Fibroblast of skin of right quadriceps (primary cell): ENCODE data around the gene PKMYT1.

Experiments
- DNase-seq: peaks from one replicate; pipeline ENCODE4 v3.0.0-alpha.2; 2013

Gene PKMYT1

DNA sequence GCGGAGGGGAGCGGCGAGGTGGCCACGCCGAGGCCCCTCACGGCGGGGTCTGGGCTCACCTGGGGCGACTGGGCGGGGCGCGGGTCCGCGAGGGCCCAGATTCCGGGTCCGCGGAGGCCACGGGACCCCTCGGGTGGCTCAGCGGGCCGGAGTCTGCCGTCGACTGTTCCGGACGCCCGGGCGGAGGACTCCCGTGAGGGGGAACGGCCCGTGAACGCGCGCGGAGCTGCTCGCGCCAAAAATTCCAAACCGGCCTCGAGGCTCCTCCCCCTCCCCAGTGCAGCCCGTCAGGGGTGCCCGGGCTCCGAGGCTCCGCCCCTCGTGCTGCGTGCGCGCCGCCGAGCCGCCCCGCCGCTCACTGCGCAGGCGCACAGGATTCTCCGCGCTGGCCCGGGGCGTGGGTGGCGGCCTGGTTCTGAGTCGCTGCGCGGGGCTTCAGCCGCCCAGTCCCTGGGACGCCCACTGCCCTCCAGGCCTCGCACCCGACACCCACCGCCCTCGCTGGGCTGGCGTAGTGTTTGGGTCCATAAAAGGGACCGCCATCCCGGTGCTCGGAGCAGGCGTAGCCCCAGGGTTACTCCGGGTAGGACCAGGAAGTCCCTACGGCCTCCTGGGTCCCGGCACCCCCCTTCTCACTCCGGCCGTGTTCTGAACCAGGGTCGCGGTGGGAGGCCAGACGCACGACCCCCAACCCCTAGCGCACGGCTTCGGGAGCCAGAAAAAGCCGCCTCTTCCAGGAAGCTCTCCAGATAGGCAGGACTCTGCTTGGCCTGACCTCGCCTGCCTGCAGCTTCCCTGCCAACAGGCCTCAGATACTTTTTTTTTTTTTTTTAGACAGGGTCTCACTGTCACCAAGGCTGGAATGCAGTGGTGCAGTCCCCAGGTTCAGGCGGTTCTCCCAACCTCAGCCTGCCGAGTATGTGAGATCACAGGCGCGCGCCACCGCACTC lies at the start of gene PKMYT1:
Gene PKMYT1 (minus strand): TSS at position 220 of the 950 bp plus-strand sequence. CDS start 789 bp downstream, outside the sequence.
- peak; percentile 85 for DNase-seq

DNA sequence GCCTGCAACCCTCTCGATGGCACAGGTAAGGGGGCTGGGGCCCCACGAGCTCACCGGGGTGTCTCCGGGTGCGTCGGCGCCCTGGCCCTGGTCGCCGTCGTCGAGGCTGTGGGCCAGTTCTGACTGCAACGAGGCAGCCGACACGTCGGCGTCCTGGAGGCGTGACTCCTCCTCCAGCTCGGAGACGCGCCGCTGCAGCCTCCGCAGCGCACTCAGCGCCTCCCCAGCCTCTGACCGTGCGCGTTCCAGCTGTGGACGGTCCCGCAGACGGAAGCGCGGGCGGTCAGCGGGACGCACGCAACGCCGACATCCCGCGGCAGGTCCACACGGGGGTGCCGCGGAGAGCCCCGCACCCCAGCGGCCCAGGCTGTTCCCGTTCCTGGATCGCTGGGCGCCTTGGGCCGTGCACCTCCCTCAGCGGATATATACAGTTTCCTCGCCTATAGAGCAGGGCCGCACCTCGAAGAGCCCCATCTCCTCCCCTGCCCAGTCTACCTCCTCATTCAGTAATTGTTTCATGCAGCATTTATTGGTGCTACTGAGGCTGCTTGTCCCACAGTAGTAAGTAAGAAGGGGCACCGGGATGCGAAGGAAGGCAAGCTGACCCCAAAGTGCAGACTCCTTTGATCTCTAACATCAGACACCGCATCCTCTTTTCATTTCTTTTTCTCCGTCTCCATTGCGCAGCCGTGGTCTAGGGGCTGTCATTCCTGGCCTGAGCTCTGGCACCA lies 49.4 kb upstream of the PKMYT1 start:
- peak; percentile 33 for DNase-seq

DNA sequence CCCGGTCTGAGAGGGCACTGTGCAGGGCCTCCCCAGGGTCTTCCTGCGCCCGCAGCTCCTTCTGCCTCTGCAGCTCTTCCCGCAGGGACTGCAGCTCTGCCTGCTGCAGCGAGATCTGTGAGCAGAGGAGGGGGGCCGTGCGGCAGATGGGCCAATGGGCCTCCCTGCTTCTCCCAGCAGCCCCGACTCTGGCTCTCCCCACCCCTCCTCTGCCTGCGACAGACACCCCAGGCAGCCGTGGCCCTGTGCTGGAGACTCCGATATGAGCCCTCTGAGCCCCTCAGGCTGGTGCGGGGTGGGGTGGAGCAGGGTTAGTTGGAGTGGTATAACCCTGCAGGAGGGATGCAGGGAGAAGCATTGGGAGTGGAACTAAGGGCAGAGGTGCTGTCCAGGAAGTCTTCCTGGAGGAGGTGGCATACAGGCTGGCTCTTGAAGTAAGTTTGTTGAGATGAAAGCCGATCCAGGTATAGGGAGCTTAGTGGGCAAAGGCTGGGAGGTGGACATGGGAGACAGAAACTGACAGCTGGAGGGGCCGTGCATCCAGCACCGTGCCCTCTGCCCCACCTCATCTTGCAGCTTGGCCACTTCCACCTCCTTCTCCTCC lies 48.6 kb upstream of the PKMYT1 start:
- no peak for DNase-seq

DNA sequence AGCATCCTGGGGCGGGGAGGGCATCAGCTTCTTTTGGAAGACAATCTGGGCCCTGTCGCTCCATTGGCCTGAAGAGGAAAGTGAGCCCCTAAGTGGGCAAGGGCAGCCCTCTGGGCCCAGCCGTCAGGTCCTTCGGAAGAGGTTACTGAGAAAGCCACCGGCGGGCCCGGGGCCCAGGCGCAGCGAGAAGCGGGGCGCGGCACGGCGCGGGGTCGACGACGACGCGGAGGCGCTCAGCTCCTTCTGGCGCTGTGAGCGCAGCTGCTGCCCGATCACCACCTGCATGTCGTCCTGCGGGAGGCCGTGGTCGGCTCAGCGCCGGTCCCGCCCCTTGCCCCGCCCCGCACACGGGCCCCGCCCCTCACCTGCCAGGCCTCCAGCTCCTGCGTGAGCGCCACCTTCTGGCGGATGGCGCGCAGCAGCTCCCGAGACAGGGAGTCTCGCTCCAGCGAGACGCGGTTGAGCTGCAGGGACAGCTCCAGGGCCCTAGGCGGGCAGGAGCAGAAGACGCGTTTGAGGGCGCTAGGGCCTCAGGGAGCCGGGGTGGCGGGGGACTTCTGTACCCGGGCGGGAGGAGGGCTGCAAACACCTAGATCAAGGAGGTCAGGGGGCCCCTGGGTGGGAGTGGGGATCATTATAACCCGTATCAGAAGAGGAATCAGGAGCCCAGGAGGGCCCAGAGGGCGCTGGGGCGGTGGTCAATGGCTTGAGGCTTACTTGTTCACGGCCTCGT lies 47.9 kb upstream of the PKMYT1 start:
- DNase-seq: peak; percentile 72

DNA sequence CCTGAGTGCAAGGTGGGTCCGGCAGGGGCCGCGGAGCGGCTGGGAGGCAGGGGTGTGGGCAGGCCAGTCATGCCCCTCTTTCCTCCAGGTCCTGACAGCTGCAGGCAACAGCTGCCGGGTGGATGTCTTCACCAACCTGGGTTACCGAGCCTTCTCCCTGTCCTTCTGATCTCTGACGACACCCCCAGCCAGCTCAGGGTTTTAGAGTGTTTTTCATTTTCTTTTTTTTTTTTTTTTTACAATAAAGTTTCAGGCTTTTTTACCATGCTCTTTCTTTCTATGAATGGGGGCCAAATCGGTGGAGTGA lies 47.2 kb upstream of the PKMYT1 start:
- no peak for DNase-seq

DNA sequence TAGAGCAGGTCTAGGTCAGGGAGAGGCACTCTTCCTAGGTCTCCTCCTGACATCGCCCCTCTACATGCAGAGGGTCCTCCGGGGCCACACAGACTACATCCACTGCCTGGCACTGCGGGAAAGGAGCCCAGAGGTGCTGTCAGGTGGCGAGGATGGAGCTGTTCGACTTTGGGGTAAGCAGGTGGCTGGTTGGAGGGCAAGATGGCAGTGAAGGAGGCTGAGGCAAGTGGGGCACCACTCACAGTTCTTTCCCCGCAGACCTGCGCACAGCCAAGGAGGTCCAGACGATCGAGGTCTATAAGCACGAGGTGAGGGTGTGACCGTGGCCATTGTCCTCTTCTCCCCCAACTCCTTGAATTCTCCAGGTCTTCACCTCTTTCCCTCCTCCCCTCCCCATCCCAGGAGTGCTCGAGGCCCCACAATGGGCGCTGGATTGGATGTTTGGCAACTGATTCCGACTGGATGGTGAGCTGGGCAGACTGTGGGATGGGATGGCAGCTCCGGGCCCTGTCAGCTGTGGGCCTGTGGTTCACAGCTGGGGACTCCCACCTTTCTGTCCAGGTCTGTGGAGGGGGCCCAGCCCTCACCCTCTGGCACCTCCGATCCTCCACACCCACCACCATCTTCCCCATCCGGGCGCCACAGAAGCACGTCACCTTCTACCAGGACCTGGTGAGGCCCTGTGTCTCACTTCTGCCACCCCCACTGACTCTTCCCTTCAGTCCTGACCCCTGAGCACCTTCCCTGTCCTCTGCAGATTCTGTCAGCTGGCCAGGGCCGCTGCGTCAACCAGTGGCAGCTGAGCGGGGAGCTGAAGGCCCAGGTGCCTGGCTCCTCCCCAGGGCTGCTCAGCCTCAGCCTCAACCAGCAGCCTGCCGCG lies 46.6 kb upstream of the PKMYT1 start:
- no peak for DNase-seq

DNA sequence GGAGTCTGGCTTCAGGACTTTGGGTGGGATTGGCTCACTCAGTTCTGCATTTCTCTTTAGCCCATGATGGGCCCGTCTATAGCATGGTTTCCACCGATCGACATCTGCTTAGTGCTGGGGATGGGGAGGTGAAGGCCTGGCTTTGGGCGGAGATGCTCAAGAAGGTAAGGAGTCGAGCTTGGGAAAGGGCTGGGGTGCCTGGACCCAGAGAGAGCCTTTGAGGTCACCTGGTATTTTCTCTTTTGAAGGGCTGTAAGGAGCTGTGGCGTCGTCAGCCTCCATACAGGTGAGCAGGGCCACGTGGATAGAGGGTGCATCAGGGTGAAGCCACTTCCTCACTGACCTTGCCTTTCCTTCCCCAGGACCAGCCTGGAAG lies 45.7 kb upstream of the PKMYT1 start:
- no peak for DNase-seq

DNA sequence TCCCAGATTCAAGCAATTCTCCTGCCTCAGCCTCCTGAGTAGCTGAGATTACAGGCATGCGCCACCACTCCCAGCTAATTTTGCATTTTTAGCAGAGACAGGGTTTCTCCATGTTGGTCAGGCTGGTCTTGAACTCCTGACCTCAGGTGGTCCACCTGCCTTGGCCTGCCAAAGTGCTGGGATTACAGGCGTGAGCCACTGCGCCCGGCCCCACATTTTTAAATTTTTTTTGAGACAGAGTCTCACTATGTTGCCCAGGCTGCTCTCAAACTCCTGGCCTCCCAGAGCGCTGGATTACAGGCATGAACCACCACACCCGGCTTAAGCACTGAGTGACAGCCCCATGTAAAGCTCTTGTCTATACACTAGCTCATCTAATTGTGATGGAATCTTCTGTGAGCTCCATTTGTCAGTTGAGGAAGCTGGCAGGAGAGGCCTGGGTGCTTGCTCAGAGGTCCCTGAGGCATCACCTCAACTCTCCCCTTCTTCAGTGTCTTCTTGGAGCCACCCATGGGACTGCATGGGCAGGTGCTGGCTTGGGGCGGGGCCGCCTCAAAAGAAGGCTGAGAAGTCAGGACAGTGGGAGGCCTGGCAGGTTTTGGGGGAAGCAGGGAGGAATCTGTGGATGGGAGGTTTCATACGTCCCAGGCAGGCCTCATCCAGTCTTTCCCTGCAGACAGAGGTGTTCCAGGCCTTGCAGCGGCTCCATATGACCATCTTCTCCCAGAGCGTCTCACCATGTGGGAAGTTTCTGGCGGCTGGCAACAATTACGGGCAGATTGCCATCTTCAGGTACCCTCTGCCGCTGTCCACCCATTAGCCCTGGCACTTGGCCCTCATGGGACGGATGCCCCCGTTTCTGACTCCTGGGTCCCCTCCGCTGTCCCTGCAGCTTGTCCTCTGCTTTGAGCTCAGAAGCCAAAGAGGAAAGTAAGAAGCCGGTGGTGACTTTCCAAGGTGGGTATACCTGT lies 45.1 kb upstream of the PKMYT1 start:
- no peak for DNase-seq

DNA sequence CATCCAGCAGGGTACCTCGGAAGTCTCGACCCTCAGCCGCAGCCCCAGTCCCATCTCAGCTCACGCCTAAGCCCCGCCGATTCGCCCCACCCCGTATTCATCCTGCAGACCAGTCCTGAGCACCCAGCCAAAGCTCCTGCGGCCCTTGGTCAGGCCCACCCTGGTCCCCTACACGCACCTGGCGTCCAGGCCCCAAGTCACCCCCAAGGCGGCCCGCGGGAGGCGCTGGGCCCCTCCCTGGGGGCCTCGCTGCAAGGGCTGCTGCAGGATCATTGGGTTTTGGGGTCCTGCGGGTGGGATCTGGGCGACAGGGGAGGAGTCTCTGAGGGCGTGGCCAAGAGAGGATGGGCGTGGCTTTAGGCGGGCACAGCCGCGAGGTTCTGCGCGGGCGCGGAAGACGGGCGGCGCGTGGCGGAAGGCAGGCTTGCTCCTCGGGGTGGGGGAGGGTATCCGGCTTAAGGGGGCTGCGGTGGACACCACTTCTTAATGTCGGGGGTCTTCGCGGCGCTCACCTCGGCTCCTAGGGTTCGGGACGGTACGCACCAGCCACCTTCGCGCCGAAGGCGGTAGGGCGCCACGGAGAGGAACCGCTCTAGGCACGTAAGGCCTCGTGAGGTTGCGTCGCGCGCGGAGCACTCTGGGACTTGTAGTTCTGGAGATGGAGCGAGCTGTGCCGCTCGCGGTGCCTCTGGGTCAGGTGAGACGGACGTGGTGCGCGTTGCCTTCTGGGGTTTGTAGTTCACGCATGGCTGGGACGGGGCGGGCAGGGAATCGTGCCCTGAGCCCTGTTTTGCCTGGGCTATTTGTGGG lies 43.6 kb upstream of the PKMYT1 start, which contains the start of the genes HCFC1R1 and THOC6:
Gene HCFC1R1 (minus strand): TSS at position 274 of the 810 bp plus-strand sequence. CDS start 1 bp downstream, at position 273.
Gene THOC6 (plus strand): TSS at position 367 of the 810 bp plus-strand sequence. CDS start 292 bp downstream, at position 659.
- DNase-seq: peak; percentile 98

DNA sequence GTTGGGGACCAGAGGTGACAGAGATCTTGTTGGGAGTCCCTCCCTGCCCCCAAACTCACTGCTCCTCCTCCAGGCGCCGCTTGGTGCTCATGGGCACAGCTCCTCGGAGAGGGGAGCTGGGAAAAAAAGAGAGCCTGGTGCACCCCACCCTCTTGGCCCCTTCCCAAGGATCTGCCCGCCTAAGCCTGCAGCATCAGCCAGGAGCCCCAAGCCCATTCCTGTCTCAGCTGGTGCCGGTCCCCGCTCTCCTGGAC lies 43.1 kb upstream of the PKMYT1 start:
- peak; percentile 82 for DNase-seq

DNA sequence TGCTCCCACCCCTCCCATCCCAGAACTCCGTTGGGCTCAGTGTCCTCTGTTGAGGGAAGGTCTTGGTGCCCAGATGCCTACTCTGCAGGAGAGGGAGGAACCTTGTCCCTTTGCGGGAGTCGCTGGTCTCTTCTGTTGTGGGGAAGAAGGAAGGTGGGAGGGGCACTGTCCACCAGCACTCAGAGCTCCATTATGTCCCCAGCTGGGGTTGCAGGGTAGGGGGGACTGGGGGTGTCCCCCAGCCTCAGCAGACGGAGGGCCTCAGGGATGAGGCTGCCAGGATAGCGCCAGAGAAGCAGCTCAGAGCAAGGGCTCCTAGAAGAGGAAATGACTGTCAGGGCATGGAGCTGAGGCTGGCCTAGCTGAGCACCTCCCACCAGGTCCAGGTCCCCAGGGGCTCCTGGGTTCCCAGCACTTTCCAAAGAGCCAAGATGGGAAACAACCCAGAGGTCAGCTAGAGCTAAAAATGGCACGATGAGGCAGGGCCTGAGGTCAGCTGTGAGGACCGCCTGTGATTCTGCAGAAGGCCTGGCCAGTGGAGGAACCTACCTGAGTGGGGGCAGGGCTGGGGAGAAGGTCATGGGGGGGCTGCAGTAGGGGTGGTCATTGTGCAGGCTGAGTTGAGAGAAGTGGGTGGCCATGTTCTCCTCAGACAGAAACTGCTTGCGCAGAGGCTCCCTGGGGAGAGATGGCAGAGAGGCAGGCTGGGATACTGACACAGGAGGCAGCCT lies 42.6 kb upstream of the PKMYT1 start:
- DNase-seq: peak; percentile 63

DNA sequence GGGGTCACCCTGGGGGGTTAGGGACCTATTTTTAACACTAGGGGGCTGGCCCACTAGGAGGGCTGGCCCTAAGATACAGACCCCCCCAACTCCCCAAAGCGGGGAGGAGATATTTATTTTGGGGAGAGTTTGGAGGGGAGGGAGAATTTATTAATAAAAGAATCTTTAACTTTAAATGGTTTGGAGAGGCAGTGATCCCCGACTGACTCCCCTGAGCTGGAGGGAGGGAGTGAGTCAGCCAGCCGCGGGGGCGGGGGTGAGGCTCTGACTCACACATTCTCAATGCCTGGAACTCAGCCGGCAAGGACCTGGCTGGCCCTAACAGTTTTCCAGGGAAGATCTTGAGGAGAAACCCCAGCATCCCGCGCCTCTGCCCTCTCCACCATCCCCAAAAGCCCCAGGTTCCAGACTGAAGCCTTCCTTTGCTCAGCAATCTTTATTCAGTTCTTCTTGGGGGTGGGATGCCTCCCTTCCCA lies 42.0 kb upstream of the PKMYT1 start:
- peak; percentile 98 for DNase-seq

DNA sequence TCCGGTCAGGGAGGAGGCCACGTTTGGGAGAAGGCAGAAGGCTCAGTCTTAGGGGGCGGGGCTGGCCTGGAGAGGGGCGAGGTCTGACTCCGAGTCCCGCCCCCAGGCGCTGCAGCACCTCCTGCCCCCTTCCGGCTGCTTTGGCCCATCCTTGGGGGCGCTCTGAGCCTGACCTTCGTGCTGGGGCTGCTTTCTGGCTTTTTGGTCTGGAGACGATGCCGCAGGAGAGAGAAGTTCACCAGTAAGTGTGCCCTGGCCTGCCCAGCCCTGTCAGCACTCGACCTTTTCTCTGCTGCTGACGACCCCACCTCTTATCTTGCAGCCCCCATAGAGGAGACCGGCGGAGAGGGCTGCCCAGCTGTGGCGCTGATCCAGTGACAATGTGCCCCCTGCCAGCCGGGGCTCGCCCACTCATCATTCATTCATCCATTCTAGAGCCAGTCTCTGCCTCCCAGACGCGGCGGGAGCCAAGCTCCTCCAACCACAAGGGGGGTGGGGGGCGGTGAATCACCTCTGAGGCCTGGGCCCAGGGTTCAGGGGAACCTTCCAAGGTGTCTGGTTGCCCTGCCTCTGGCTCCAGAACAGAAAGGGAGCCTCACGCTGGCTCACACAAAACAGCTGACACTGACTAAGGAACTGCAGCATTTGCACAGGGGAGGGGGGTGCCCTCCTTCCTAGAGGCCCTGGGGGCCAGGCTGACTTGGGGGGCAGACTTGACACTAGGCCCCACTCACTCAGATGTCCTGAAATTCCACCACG lies 41.4 kb upstream of the PKMYT1 start:
- DNase-seq: peak; percentile 98

DNA sequence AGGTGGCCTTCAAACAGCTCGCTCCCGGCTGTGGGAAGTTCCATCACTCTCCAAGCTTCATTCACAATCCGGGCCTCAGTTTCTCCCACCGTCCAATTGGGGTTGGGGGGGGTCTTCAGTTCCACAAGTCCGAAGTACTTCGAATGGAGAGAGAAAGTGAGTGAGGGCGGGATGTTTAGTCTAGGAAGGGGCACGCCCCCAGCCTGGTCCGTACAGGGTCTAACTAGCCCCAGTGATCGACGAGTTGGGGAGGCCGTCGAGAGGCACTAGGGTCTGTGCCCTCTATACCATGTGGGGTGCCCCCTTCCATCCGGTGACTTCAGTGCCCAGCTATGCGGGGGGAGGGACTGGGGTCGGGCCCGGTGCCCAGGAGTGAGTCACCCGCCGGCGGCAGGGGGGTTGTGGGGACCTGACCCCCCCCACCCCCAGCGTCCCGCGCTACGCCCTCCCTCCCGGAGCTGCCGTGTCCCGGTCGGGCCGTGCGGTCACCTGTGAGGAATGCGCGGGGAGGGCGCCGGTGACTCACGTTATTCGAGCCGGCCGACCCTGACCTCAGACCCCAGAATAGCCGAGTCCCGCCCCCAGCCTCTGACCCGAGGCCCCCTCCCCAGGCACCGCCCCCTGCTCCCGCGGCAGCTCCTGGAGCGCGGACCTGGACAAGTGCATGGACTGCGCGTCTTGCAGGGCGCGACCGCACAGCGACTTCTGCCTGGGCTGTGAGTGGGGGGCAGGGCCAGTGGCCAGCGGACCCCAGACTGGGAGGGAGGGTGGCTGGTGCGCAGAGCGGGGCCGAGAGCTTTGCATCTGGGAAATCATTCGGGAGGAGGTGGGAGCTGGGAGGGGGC lies 40.6 kb upstream of the PKMYT1 start:
- DNase-seq: peak; percentile 93

DNA sequence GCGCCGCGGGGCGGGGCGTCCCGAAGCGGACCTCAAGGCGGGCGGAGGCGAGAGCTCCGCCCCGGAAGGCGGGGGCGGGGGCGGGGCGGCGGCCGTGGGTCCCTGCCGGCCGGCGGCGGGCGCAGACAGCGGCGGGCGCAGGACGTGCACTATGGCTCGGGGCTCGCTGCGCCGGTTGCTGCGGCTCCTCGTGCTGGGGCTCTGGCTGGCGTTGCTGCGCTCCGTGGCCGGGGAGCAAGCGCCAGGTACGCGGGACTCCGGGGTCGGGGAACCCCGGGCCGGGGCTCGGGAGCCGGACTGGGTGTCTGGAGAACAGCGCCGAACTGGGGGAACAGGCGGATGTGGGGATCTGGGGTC lies 40.0 kb upstream of the PKMYT1 start, which contains the start of gene TNFRSF12A:
Gene TNFRSF12A (plus strand): TSS at position 122 of the 357 bp plus-strand sequence. CDS start 30 bp downstream, at position 152.
- DNase-seq: peak; percentile 82

DNA sequence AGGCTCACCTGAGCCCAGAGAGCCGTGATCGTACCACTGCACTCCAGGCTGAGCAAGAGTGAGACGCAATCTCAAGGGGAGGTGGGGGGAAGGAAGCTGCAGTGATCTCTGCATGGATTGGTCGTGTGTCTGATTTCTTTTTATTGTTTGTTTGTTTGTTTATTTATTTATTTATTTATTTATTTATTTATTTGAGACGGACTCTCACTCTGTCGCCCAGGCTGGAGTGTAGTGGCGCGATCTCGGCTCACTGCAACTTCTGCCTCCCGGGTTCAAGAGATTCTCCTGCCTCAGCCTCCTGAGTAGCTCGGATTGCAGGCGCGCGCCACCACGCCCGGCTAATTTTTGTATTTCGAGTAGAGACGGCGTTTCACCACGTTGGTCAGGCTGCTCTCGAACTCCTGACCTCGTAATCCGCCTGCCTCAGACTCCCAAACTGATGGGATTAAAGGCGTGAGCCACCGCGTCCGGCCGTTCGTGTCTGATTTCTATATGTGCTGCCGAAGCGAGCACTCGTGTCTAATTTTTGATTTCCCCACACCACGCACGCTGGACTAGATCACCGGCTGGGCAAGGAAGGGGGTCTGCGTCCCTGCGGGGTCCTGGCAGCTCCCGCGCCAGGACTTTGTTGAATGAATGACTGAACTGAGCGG lies 39.5 kb upstream of the PKMYT1 start:
- no peak for DNase-seq
